MCF 10A (cell line): Measurements from ENCODE around the gene DOCK8. TPM values are rescaled to one million over a fixed set of nuclear protein-coding genes. Genes with fewer than 3 reads are reported as not detected.

Source experiments
- BruUV-seq: library from RNA; stranded (reverse); fragments of 400-500 nt; replicated peaks from 2 replicates; lab custom pipeline; 2021; lab: Mats Ljungman, UMichigan
- CTCF ChIA-PET: fragments of 300-600 bp; sonication (Branson Sonifier 250); formaldehyde crosslinking; extraction: SDS; loops from one replicate; lab custom pipeline; 2021; ENCODE audit warnings: antibody characterized with exemption, inconsistent platforms; lab: Yijun Ruan, JAX
- POLR2A ChIA-PET: fragments of 300-600, 350-650 bp; sonication (Branson Sonifier 250); formaldehyde crosslinking; extraction: SDS; loops from one replicate; lab custom pipeline; 2020; ENCODE audit warnings: antibody characterized with exemption, inconsistent platforms; lab: Yijun Ruan, JAX
- DNase-seq: peaks from one replicate; pipeline ENCODE4 v3.0.0-alpha.2; 2018; ENCODE audit not compliant: unreplicated experiment
- H3K27ac Mint-ChIP-seq: one replicate; pipeline ENCODE4 v1.8.0; 2022; ENCODE audit warnings: mild to moderate bottlenecking, low read depth, mixed read lengths; ENCODE audit not compliant: unreplicated experiment
- H3K27me3 Mint-ChIP-seq: one replicate; pipeline ENCODE4 v1.8.0; 2022; ENCODE audit warnings: mixed read lengths; ENCODE audit not compliant: insufficient read depth, unreplicated experiment
- H3K36me3 Mint-ChIP-seq: one replicate; pipeline ENCODE4 v1.8.0; 2022; ENCODE audit warnings: mild to moderate bottlenecking, moderate library complexity, mixed read lengths; ENCODE audit not compliant: insufficient read depth, unreplicated experiment
- H3K4me1 Mint-ChIP-seq: one replicate; pipeline ENCODE4 v1.8.0; 2022; ENCODE audit warnings: mixed read lengths; ENCODE audit not compliant: insufficient read depth, unreplicated experiment
- H3K4me3 Mint-ChIP-seq: one replicate; pipeline ENCODE4 v1.8.0; 2022; ENCODE audit warnings: mild to moderate bottlenecking, moderate library complexity, mixed read lengths; ENCODE audit not compliant: unreplicated experiment
- H3K9me3 Mint-ChIP-seq: one replicate; pipeline ENCODE4 v1.8.0; 2022; ENCODE audit warnings: mixed read lengths; ENCODE audit not compliant: unreplicated experiment
- intact Hi-C: fragments of 100-400 bp; cut with micrococcal nuclease; formaldehyde crosslinking; loops from 2 replicates; pipeline ENCODE4 v1.14.1; 2022
- total RNA-seq: library from RNA; stranded (reverse); gene quantifications from 2 replicates; pipeline ENCODE4 v1.2.3, GENCODE V29; 2022
- TF ChIP-seq, protein P1 (sequence below): fragments of 200-600 bp; IDR thresholded peaks from one replicate; pipeline ENCODE4 v1.8.0; 2022; ENCODE audit warnings: antibody characterized with exemption, mild to moderate bottlenecking; ENCODE audit not compliant: unreplicated experiment

The DOCK8 gene
- total RNA-seq, 1 experiment from 2014 or later, result 5.2 TPM

DNA sequence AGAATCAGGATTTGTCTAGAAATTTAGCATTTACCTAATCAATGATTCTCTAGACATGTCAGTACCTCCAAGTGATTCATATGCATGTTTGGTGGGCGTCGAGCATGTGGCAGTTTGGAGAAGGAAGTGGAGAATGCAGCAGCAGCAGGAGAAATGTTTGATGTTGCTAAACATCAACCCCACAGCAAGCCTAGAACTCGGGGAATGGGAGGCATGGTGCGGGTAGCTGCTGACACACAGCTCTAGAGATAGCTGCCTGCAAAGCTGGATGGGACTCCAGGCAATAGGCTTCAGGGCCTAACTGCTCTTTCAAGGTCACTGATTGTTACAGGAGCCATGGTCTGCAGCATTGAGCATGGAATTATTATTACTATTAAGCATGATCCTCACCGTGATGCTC is 137.3 kb downstream of the DOCK8 start:
- Mint-ChIP-seq H3K4me3 (no peak overlapping the region), H3K27ac (no peak overlapping the region), H3K4me1 (no peaks in the 10 kb centered on the region), H3K36me3 (no peaks in the 10 kb centered on the region), H3K9me3 (no peaks in the 10 kb centered on the region), H3K27me3 (peaks cover 13% of the 10 kb centered on the region)
- POLR2A ChIA-PET, result no interaction called here
- CTCF ChIA-PET, result interaction anchor here (1.5 kb wide), 1 partner anchor 542 kb away, joined by 3 read pairs; no protein-coding TSS in a partner anchor
- BruUV-seq, result no TSS peak
- TF ChIP-seq, protein P1, sequence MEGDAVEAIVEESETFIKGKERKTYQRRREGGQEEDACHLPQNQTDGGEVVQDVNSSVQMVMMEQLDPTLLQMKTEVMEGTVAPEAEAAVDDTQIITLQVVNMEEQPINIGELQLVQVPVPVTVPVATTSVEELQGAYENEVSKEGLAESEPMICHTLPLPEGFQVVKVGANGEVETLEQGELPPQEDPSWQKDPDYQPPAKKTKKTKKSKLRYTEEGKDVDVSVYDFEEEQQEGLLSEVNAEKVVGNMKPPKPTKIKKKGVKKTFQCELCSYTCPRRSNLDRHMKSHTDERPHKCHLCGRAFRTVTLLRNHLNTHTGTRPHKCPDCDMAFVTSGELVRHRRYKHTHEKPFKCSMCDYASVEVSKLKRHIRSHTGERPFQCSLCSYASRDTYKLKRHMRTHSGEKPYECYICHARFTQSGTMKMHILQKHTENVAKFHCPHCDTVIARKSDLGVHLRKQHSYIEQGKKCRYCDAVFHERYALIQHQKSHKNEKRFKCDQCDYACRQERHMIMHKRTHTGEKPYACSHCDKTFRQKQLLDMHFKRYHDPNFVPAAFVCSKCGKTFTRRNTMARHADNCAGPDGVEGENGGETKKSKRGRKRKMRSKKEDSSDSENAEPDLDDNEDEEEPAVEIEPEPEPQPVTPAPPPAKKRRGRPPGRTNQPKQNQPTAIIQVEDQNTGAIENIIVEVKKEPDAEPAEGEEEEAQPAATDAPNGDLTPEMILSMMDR, result no peak
- intact Hi-C loops, result no loop called here
- no peak for DNase-seq

DNA sequence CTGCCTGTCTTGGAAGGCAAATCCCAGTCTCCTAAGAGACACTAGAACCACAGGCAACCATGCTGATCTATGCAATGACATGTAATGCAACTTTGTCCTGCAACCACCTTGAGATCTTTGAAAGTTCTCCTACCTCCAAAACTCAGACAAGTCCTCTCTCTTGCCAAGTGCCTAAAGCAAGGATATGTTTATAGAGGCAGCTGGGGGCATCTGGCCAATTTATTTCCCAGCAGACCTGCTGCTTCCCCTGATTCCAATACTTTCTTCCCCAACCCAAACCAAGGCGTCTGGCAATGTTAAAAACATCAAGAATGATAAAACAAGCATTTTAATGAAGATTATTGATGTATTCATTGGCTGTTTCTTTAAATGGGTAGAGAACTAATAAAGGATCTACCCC is 138.4 kb downstream of the DOCK8 start:
- TF ChIP-seq, protein P1, result no peak
- DNase-seq, result no peak
- H3K27me3 Mint-ChIP-seq, result peaks cover 13% of the 10 kb centered on the region
- BruUV-seq, result no TSS peak
- intact Hi-C loops, result no loop called here
- ChIA-PET POLR2A (no interaction called here), CTCF (interaction anchor here (0.8 kb wide), 1 partner anchor 457 kb away, joined by 5 read pairs; no protein-coding TSS in a partner anchor)
- no peaks in the 10 kb centered on the region for H3K4me1 Mint-ChIP-seq
- no peak overlapping the region for H3K27ac Mint-ChIP-seq
- no peaks in the 10 kb centered on the region for H3K9me3 Mint-ChIP-seq
- H3K36me3 Mint-ChIP-seq, result no peaks in the 10 kb centered on the region
- H3K4me3 Mint-ChIP-seq, result no peak overlapping the region

DNA sequence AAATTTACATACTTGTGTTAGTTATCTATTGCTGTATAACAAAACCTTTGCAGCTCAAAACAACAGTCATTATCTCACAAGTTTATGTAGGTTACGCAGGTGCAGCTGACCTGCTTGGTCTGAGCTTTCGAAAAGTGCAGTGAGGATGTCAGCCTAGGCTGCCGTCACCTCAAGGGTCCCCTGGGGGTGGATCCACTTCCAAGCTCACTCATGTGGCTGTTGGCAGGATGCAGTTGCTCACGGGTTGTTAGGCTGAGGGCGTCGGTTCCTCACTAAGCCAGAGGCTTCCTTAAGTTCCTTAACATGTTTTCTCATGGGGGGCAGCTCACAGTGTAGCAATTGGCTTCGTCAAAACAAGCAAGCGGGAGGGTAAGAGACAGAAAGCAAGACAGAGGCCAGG is 139.8 kb downstream of the DOCK8 start:
- no peak for DNase-seq
- Mint-ChIP-seq H3K27ac (no peak overlapping the region), H3K9me3 (no peaks in the 10 kb centered on the region), H3K4me3 (no peak overlapping the region), H3K36me3 (no peaks in the 10 kb centered on the region), H3K4me1 (no peaks in the 10 kb centered on the region), H3K27me3 (peaks cover 13% of the 10 kb centered on the region)
- intact Hi-C loops, result no loop called here
- CTCF ChIA-PET, result interaction anchor here (1.6 kb wide), 1 partner anchor 9 kb away, joined by 3 read pairs; no protein-coding TSS in a partner anchor
- POLR2A ChIA-PET, result no interaction called here
- TF ChIP-seq, protein P1, result no peak
- no TSS peak for BruUV-seq

DNA sequence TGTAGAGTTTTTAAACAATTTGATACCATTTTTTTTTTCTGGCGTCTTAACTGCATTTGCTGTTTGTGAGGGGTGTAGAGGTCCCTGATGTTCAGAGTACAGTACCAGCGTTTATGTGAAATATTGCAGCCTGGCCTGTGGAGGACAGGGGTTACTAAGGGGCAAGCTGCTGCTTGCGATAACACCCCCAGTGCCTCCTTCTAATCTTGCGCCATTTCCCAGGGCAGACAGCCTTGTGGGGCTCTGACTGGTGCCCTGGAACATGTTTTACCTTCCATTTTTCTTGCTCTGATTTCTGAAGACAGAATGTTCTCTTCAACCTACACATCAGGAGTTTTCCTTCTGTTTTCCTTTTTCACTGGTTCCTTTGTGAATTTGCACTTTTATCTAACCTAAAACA is 142.9 kb downstream of the DOCK8 start:
- POLR2A ChIA-PET, result interaction anchor here (0.7 kb wide), 1 partner anchor 8 kb away, joined by 3 read pairs; no protein-coding TSS in a partner anchor
- CTCF ChIA-PET, result interaction anchor here (1.2 to 1.8 kb wide), 2 partner anchors 10 to 18 kb away, joined by 4 to 5 read pairs; no protein-coding TSS in a partner anchor
- Mint-ChIP-seq H3K36me3 (no peaks in the 10 kb centered on the region), H3K4me3 (no peak overlapping the region), H3K27me3 (no peaks in the 10 kb centered on the region), H3K27ac (no peak overlapping the region), H3K4me1 (no peaks in the 10 kb centered on the region), H3K9me3 (no peaks in the 10 kb centered on the region)
- no TSS peak for BruUV-seq
- TF ChIP-seq, protein P1, result no peak
- no peak for DNase-seq
- intact Hi-C loops, result no loop called here
